Measurements from ENCODE around the gene CPNE1.

CPNE1 gene

GRCh38 chr20:35653893-35654292 is 10.8 kb downstream of the CPNE1 start:
- no peak for DNase-seq (ENCODE audit: low spot score)

- DNase-seq (ENCODE audit: low spot score), result no peak
Observed at GRCh38 chr20:35653430-35653734, 11.3 kb downstream of the CPNE1 start.

DNA sequence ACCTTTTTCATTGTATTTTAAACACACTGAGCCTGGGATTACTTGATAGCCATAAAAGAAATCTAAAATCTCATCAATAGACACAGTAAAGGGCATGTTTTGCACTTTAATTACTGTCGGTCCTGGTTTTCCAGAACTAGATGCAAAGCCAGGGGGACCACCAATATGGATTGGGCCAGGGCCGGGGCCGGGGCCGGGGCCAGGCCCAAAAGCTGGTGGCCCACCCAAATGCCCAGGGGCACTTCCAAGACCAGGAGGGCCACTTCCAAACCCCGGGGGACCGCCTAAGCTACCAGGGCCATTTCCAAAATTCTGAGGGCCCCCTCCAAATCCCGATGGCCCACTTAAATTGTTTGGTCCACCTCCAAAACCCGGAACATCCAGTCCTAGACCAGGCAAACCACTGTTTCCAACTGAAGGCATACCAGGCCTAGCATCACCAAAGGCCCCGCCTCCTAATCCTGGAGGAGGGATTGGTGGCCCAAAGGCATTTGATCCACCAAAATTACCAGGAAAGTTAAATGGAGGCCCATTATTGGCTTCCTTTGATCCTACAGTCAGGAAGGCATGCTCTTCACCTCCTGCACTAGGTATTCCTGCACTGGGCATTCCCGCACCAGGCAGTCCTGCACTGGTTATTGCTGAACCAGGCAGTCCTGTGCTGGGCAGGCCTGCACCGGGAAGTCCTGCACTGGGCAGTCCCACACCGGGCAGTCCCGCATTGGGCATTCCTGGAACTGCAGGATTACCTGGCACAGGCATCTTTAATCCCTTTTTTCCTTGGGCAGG is 11.9 kb downstream of the CPNE1 start:
- DNase-seq (ENCODE audit: low spot score), result no peak

DNA sequence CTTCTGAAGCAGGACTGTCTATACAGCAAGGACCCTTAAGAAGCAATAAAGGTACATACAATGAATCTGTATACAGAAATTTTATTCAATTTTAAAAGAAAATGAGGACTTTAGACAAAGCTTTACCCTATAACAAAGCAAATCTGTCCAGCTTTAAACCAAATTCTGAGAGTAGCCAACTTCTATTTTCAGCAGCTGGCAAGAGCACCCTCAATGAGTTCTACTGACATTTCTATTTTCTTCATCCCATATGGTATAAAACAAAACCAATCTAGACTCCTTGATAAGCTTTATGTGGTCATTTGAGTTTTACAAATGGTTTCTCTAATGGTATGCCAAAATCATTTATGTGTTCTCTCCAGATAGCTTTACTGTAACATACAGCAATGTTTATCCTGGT is 12.7 kb downstream of the CPNE1 start:
- DNase-seq (ENCODE audit: low spot score), result no peak

DNA sequence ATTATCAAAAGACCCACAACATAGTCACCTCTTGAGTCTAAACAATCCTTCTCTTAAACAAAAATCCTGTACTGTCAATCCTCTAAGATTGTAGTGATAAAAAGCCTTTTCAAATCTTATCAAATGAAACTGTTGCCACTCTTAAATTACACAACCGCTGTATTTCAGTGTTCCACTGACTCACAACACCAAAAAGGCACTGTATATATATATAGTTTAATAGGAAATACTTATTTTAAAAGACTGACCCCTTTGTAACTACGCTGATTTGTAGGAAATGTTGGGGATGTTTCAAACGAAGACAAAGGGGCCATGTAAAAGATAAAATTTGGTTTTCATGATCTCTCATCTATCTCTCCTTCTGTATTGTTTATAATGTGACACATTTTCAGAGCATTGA is 14.1 kb downstream of the CPNE1 start:
- DNase-seq (ENCODE audit: low spot score), result no peak

DNA sequence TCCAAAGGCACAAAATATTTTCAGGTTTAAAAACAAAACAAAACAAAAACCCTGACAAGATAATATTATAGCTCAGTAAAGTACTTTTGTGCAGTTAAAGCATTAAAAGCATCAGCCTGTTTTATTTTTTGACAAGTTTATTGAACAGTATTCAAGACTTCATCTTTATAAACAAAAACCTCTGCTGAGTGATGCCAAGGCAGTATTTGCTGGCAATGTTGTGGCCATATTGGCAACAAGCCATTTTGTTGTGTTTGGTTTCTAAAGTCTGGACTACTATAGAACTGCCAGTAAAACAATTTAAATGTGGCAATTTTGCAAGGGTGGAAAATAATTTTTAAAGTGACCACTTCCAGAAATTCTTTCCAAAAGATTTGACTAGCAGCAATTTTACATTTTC is 15.9 kb downstream of the CPNE1 start:
- DNase-seq (ENCODE audit: low spot score), result no peak

DNA sequence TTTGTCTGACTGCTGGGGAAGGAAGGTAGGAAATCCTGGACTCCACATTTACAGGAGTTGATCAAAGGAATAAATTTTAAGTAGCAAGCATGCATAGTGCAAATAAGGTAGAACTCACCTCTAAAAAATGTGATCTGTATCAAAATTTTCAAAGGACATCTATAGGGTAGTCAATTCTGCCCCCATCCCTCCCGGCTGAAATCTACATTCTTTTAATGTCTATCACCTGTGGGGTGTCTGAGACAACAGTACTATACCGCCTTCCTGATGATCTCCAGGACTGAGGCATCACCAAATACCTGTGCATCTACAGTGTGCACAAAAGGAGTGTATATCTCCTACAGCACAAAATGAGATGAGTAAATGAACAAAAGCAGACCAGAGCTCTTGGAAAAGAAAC is 19.9 kb downstream of the CPNE1 start:
- no peak for DNase-seq (ENCODE audit: low spot score)

GRCh38 chr20:35643045-35643444 is 21.7 kb downstream of the CPNE1 start:
- DNase-seq (ENCODE audit: low spot score), result no peak

GRCh38 chr20:35641743-35642142 is 23.0 kb downstream of the CPNE1 start:
- DNase-seq (ENCODE audit: low spot score), result no peak

DNA sequence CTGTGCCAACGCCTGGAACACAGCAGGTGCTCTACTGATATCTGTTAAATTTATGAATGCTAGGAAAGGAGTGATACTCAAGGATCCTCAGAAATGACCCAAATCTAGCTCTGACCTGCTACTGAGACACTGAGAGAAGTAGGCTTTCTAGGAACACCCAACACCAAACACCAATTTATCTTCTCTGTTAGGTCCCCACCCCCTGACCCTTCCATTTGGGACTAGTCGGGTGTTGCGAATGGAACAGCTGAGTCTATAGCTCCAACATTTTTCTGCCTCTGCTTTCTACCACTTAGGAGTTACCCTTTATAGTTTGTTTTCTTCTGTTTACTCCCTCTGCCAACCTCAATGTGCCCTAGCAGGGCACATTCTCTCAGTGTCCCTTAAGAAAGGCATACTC is 24.0 kb downstream of the CPNE1 start:
- no peak for DNase-seq (ENCODE audit: low spot score)

GRCh38 chr20:35638751-35639150 is 25.9 kb downstream of the CPNE1 start:
- DNase-seq (ENCODE audit: low spot score), result no peak

- DNase-seq (ENCODE audit: low spot score), result no peak
Observed at GRCh38 chr20:35637276-35637675, 27.4 kb downstream of the CPNE1 start.

GRCh38 chr20:35636095-35636494 is 28.6 kb downstream of the CPNE1 start:
- DNase-seq (ENCODE audit: low spot score), result no peak

- DNase-seq (ENCODE audit: low spot score), result no peak
Observed at GRCh38 chr20:35635652-35636051, 29.0 kb downstream of the CPNE1 start.

- DNase-seq (ENCODE audit: low spot score), result no peak
Observed at GRCh38 chr20:35632539-35633115, 32.1 kb downstream of the CPNE1 start.

DNA sequence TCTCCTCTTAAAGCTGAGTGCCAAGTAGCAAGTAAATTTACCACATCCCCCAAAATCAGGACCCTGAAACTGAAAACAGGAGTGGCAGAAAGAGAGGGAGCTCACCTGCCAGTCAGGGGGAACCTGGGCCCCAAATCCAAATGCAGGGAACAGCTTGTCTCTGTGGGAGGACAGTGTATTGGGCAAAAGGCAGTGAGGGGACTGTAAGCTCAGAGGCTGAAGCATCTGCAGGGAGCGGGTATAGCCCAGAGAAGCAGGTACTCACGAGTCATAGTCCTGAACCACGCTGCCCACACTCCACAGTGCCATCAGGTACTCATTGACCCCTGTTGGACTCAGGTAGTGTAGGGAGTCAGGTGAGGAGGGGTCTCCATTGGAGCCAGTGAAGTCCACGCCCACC is 34.1 kb downstream of the CPNE1 start:
- no peak for DNase-seq (ENCODE audit: low spot score)

- no peak for DNase-seq (ENCODE audit: low spot score)
Observed at GRCh38 chr20:35629427-35630145, 35.1 kb downstream of the CPNE1 start.

GRCh38 chr20:35627121-35627520 is 37.6 kb downstream of the CPNE1 start:
- DNase-seq (ENCODE audit: low spot score), result no peak

DNA sequence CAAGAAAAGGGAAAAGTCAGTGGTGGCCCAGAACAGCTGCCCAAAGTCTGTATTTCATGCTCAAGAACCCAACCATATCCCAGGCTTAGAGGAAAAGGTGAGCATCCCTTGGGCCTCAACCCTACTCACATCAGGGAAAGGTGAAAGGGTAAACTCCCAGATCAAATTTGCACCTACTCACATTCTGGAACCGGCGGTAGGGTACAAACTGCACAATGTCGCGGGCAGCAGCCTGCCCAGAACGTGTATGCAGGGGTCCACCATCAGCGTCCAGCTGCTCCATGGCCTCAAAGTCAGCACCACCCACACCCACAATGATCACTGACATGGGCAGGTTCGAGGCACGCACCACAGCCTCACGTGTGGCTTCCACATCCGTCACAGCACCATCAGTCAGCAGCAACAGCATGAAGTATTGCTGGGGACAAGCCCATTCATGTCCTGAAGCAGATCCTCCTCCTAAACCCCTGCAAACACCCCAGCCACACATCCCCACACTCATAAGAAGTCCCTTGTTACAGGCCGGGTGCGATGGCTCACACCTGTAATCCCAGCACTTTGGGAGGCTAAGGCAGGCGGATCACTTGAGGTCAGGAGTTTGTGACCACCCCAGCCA is 38.2 kb downstream of the CPNE1 start:
- no peak for DNase-seq (ENCODE audit: low spot score)

- no peak for DNase-seq (ENCODE audit: low spot score)
Observed at GRCh38 chr20:35625584-35626385, 38.9 kb downstream of the CPNE1 start.

DNA sequence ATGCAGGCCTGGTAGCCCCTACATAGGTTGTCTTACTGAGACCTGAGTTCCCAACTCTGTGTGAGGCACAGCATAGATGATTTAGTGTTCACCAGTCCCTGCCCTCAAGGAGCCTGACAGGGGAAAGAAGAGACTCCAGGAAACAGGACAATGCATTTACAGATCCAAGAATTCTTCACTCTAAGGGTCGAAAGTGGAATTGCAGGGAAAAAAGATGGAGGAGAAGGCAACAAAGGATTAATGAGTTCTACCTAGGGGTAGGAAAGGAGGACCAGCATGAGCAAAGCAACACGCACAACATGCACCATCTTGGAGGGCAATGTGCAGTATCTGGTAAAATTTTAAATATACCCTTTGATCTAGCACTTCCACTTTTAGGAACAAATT is 43.1 kb downstream of the CPNE1 start:
- DNase-seq (ENCODE audit: low spot score), result no peak

DNA sequence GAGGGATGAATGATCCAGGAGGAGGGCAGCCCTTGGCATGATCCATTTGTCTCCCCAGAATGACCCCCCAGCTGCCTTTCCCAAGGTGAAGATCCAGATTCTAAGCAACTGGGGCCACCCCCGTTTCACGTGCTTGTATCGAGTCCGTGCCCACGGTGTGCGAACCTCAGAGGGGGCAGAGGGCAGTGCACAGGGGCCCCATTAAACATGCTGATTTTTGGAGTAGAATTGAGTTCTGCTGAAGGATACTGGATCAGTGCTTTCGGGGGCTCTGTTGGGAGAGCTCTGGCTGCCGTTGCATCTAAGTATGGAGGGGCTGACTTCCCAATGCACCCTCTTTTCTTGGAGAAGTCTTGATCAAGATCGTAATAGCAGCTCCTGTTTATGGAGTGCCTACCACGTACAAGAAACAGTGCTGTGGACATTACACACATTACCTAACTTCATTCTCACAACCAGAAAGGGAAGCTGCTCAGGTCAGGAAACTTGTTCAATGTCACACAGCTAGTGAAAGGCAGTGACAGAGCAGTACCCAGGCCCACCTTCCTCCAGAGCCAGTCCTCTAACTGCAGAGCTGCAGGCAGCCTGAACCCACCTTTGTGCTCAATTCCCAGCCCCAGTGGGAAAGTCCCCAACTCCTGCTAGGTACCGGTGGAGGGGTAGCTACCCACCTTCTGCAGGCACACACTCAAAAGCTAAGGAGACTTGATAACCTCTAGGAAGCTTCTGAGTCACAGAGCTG is 43.7 kb downstream of the CPNE1 start:
- no peak for DNase-seq (ENCODE audit: low spot score)
